ENCODE data around the gene FAM43A.

The FAM43A gene

DNA sequence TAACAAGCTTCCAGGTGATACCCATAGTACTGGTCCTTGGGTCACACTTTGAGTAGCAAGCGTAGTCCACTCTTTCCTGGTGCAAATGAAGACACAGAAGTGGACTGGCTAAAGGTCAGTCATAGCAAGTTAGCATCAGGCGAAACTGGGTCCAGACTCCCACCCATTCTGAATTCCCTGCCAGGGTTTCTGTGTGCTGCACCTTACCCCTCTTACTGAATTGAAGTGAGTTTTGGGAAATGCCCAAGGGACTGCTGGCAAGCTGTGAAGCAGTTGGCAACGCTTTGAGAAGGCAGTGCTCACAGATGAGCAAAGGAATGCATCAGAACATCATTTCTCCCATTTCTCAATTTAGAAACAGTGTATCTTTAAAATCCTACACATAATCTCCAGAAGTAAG, 11.9 kb upstream of the FAM43A start:
- no peak overlapping the region for H3K9ac ChIP-seq (ENCODE audit: low read length in 5 of 5)
- peaks cover 0 to 10% (median 8%) of the 10 kb centered on the region in 5 donors for H3K36me3 ChIP-seq (ENCODE audit: control insufficient read depth in 5 of 5, insufficient read depth in 5 of 5, low read length in 5 of 5)
- H3K27ac ChIP-seq (ENCODE audit: low read depth, low read length): no peak overlapping the region
- no peak overlapping the region for H3K4me3 ChIP-seq (ENCODE audit: low read depth in 1 of 5, low read length in 5 of 5)
- no peaks in the 10 kb centered on the region for H3K27me3 ChIP-seq (ENCODE audit: control insufficient read depth in 5 of 5, insufficient read depth in 4 of 5, low read length in 5 of 5)
- H3K9me3 ChIP-seq (ENCODE audit: control insufficient read depth in 5 of 5, low read length in 5 of 5): no peaks in the 10 kb centered on the region
- H3K4me1 ChIP-seq (ENCODE audit: control insufficient read depth in 5 of 5, insufficient read depth in 5 of 5, low read length in 5 of 5): peaks cover 5 to 30% (median 30%) of the 10 kb centered on the region in 5 donors

DNA sequence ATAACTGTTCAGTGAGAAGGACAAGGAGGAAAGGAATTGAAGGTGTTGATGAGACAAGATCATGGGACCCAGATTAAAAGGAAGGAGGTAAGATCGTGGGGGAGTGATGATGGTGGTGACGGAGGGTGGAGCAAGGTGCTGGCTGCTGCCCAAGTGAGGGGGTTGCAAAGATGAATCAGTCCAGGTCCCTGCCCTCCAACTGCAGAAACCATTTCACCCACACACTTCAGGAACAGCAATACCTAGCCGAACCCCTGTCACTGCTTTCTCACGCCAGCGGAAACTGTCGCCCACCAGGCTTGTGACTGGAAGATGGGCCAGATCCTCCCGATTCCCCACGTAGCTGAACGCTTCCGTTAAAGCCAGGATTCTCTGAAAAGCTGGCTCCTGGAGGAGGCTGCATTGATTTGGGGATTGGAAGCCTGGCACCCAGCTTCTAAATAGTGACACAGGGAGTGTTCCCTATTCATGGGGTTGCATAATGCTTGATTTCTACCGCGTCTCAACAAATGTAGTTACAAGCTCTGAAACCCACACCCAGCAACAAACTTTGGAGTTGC, 10.5 kb upstream of the FAM43A start:
- no peak overlapping the region for H3K4me3 ChIP-seq (ENCODE audit: low read depth in 1 of 5, low read length in 5 of 5)
- no peaks in the 10 kb centered on the region for H3K9me3 ChIP-seq (ENCODE audit: control insufficient read depth in 5 of 5, low read length in 5 of 5)
- no peak overlapping the region for H3K27ac ChIP-seq (ENCODE audit: low read depth, low read length)
- H3K36me3 ChIP-seq (ENCODE audit: control insufficient read depth in 5 of 5, insufficient read depth in 5 of 5, low read length in 5 of 5): no peaks in the 10 kb centered on the region
- H3K9ac ChIP-seq (ENCODE audit: low read length in 5 of 5): no peak overlapping the region
- no peaks in the 10 kb centered on the region for H3K27me3 ChIP-seq (ENCODE audit: control insufficient read depth in 5 of 5, insufficient read depth in 4 of 5, low read length in 5 of 5)
- peaks cover 5 to 30% (median 30%) of the 10 kb centered on the region in 5 donors for H3K4me1 ChIP-seq (ENCODE audit: control insufficient read depth in 5 of 5, insufficient read depth in 5 of 5, low read length in 5 of 5)

GRCh38 chr3:194675680-194676079, 10.0 kb upstream of the FAM43A start:
- Histone ChIP-seq H3K36me3 (ENCODE audit: control insufficient read depth in 5 of 5, insufficient read depth in 5 of 5, low read length in 5 of 5) (no peaks in the 10 kb centered on the region), H3K4me3 (ENCODE audit: low read depth in 1 of 5, low read length in 5 of 5) (no peak overlapping the region), H3K9me3 (ENCODE audit: control insufficient read depth in 5 of 5, low read length in 5 of 5) (no peaks in the 10 kb centered on the region), H3K9ac (ENCODE audit: low read length in 5 of 5) (no peak overlapping the region), H3K27ac (ENCODE audit: low read depth, low read length) (no peak overlapping the region), H3K27me3 (ENCODE audit: control insufficient read depth in 5 of 5, insufficient read depth in 4 of 5, low read length in 5 of 5) (no peaks in the 10 kb centered on the region), H3K4me1 (ENCODE audit: control insufficient read depth in 5 of 5, insufficient read depth in 5 of 5, low read length in 5 of 5) (peaks cover 4 to 27% (median 25%) of the 10 kb centered on the region in 5 donors)

GRCh38 chr3:194676471-194676870, 9.2 kb upstream of the FAM43A start:
- H3K27me3 ChIP-seq (ENCODE audit: control insufficient read depth in 5 of 5, insufficient read depth in 4 of 5, low read length in 5 of 5): no peaks in the 10 kb centered on the region
- no peaks in the 10 kb centered on the region for H3K36me3 ChIP-seq (ENCODE audit: control insufficient read depth in 5 of 5, insufficient read depth in 5 of 5, low read length in 5 of 5)
- peaks cover 0 to 19% (median 17%) of the 10 kb centered on the region in 5 donors for H3K4me1 ChIP-seq (ENCODE audit: control insufficient read depth in 5 of 5, insufficient read depth in 5 of 5, low read length in 5 of 5)
- H3K27ac ChIP-seq (ENCODE audit: low read depth, low read length): no peak overlapping the region
- H3K9ac ChIP-seq (ENCODE audit: low read length in 5 of 5): no peak overlapping the region
- no peak overlapping the region for H3K4me3 ChIP-seq (ENCODE audit: low read depth in 1 of 5, low read length in 5 of 5)
- H3K9me3 ChIP-seq (ENCODE audit: control insufficient read depth in 5 of 5, low read length in 5 of 5): no peaks in the 10 kb centered on the region

DNA sequence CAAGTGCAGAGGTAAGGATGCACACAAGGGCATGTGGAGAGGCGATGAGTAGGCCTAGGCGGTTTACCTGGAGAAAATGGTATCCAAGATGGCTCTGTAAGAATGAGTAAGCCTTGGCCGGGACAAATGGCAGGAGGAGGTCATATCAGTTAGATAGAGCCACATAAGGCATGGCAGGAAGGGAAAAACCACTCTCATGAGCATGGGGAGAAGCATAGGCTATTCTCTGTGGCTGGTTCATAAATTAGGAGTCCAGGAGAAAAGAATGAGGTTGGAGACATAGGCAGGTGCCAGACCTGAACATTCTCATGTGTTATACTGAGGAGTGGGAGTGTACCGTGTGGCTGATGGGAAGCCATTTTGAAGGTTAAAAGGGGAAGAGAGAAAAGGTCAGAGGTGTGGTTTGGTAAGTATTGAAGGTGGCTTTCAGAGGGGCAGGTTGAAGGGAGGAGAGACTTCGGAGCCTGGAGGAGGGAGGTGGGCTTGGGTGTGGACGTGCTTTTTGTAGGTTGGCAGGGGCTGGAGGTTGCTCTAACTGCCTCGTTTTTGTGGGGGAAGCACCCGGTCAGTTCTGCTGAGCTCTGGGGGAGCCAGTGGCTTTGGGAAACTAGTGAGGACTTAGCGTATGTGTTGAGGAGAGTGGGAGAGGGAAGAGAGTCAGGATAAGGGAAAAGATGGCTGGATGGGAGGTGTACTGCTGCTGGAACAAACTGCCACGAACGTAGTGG, 4.6 kb upstream of the FAM43A start:
- H3K9ac ChIP-seq (ENCODE audit: low read length in 5 of 5): no peak overlapping the region
- H3K27me3 ChIP-seq (ENCODE audit: control insufficient read depth in 5 of 5, insufficient read depth in 4 of 5, low read length in 5 of 5): no peaks in the 10 kb centered on the region
- no peak overlapping the region for H3K4me3 ChIP-seq (ENCODE audit: low read depth in 1 of 5, low read length in 5 of 5)
- H3K36me3 ChIP-seq (ENCODE audit: control insufficient read depth in 5 of 5, insufficient read depth in 5 of 5, low read length in 5 of 5): no peaks in the 10 kb centered on the region
- H3K4me1 ChIP-seq (ENCODE audit: control insufficient read depth in 5 of 5, insufficient read depth in 5 of 5, low read length in 5 of 5): peaks cover 7 to 26% (median 26%) of the 10 kb centered on the region in 5 donors
- H3K27ac ChIP-seq (ENCODE audit: low read depth, low read length): no peak overlapping the region
- no peaks in the 10 kb centered on the region for H3K9me3 ChIP-seq (ENCODE audit: control insufficient read depth in 5 of 5, low read length in 5 of 5)

GRCh38 chr3:194682189-194682693, 3.4 kb upstream of the FAM43A start:
- no peaks in the 10 kb centered on the region for H3K9me3 ChIP-seq (ENCODE audit: control insufficient read depth in 5 of 5, low read length in 5 of 5)
- no peak overlapping the region for H3K27ac ChIP-seq (ENCODE audit: low read depth, low read length)
- no peak overlapping the region for H3K4me3 ChIP-seq (ENCODE audit: low read depth in 1 of 5, low read length in 5 of 5)
- peaks cover 9 to 38% (median 36%) of the 10 kb centered on the region in 5 donors for H3K4me1 ChIP-seq (ENCODE audit: control insufficient read depth in 5 of 5, insufficient read depth in 5 of 5, low read length in 5 of 5)
- no peak overlapping the region for H3K9ac ChIP-seq (ENCODE audit: low read length in 5 of 5)
- H3K36me3 ChIP-seq (ENCODE audit: control insufficient read depth in 5 of 5, insufficient read depth in 5 of 5, low read length in 5 of 5): peaks cover 0 to 4% (median 0%) of the 10 kb centered on the region in 5 donors
- peaks cover 0 to 6% (median 4%) of the 10 kb centered on the region in 5 donors for H3K27me3 ChIP-seq (ENCODE audit: control insufficient read depth in 5 of 5, insufficient read depth in 4 of 5, low read length in 5 of 5)

- no peak overlapping the region for H3K4me3 ChIP-seq (ENCODE audit: low read depth in 1 of 5, low read length in 5 of 5)
- peaks cover 9 to 43% (median 41%) of the 10 kb centered on the region in 5 donors for H3K4me1 ChIP-seq (ENCODE audit: control insufficient read depth in 5 of 5, insufficient read depth in 5 of 5, low read length in 5 of 5)
- peaks cover 0 to 7% (median 4%) of the 10 kb centered on the region in 5 donors for H3K27me3 ChIP-seq (ENCODE audit: control insufficient read depth in 5 of 5, insufficient read depth in 4 of 5, low read length in 5 of 5)
- H3K9me3 ChIP-seq (ENCODE audit: control insufficient read depth in 5 of 5, low read length in 5 of 5): no peaks in the 10 kb centered on the region
- H3K36me3 ChIP-seq (ENCODE audit: control insufficient read depth in 5 of 5, insufficient read depth in 5 of 5, low read length in 5 of 5): peaks cover 0 to 4% (median 0%) of the 10 kb centered on the region in 5 donors
- no peak overlapping the region for H3K27ac ChIP-seq (ENCODE audit: low read depth, low read length)
- H3K9ac ChIP-seq (ENCODE audit: low read length in 5 of 5): no peak overlapping the region
Measured at GRCh38 chr3:194682694-194683310, 2.9 kb upstream of the FAM43A start.

DNA sequence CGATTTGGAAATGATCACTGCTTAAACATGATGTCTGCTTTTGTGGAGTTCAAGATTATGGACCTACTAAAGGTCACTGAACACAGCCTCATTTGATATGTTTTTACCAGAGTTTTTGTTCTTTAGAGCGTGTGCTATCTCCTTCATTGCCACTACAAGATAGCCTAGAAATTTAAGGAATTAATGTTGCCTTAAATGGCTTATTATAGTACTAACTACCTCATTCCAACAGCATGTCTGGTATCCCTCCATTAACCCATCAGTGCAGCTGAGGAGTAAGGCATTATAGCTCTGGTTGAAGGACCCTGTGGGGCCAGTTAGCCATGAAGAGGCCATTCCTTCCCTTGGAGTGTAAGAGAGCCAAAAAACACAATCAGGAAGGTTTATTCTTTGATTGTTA, 2.3 kb upstream of the FAM43A start:
- Histone ChIP-seq H3K27me3 (ENCODE audit: control insufficient read depth in 5 of 5, insufficient read depth in 4 of 5, low read length in 5 of 5) (peaks cover 0 to 7% (median 4%) of the 10 kb centered on the region in 5 donors), H3K4me1 (ENCODE audit: control insufficient read depth in 5 of 5, insufficient read depth in 5 of 5, low read length in 5 of 5) (peaks cover 9 to 49% (median 46%) of the 10 kb centered on the region in 5 donors), H3K27ac (ENCODE audit: low read depth, low read length) (no peak overlapping the region)

GRCh38 chr3:194685065-194685717, 492 bp upstream of the FAM43A start:
- peaks cover 0 to 13% (median 4%) of the 10 kb centered on the region in 5 donors for H3K27me3 ChIP-seq (ENCODE audit: control insufficient read depth in 5 of 5, insufficient read depth in 4 of 5, low read length in 5 of 5)
- no peaks in the 10 kb centered on the region for H3K9me3 ChIP-seq (ENCODE audit: control insufficient read depth in 5 of 5, low read length in 5 of 5)
- peaks cover 11 to 62% (median 61%) of the 10 kb centered on the region in 5 donors for H3K4me1 ChIP-seq (ENCODE audit: control insufficient read depth in 5 of 5, insufficient read depth in 5 of 5, low read length in 5 of 5)
- no peak overlapping the region for H3K27ac ChIP-seq (ENCODE audit: low read depth, low read length)
- H3K36me3 ChIP-seq (ENCODE audit: control insufficient read depth in 5 of 5, insufficient read depth in 5 of 5, low read length in 5 of 5): peaks cover 0 to 4% (median 0%) of the 10 kb centered on the region in 5 donors
- H3K9ac ChIP-seq (ENCODE audit: low read length in 5 of 5): peak overlapping the region in 2 of 5 donors; percentile 39 to 73
- H3K4me3 ChIP-seq (ENCODE audit: low read depth in 1 of 5, low read length in 5 of 5): peak overlapping the region; percentile 11 to 89 (median 81)

More for the DNA sequence above, 2.3 kb upstream of the FAM43A start:
- Histone ChIP-seq H3K9me3 (ENCODE audit: control insufficient read depth in 5 of 5, low read length in 5 of 5) (no peaks in the 10 kb centered on the region), H3K36me3 (ENCODE audit: control insufficient read depth in 5 of 5, insufficient read depth in 5 of 5, low read length in 5 of 5) (peaks cover 0 to 4% (median 0%) of the 10 kb centered on the region in 5 donors), H3K9ac (ENCODE audit: low read length in 5 of 5) (no peak overlapping the region), H3K4me3 (ENCODE audit: low read depth in 1 of 5, low read length in 5 of 5) (no peak overlapping the region)
